GM18505 (cell line): ENCODE results near the gene MADD.

Experiments
- ATAC-seq: cut with Tn5 transposase; IDR thresholded peaks from one replicate; pipeline ENCODE4 v1.9.1; 2021; ENCODE audit not compliant: unreplicated experiment
- POLR2A ChIP-seq: IDR thresholded peaks from 4 replicates; pipeline ENCODE4 v1.6.1; 2011; ENCODE audit warnings: borderline replicate concordance; ENCODE audit not compliant: insufficient read depth, insufficient read length; ENCODE audit errors: extremely low read depth

MADD gene

DNA sequence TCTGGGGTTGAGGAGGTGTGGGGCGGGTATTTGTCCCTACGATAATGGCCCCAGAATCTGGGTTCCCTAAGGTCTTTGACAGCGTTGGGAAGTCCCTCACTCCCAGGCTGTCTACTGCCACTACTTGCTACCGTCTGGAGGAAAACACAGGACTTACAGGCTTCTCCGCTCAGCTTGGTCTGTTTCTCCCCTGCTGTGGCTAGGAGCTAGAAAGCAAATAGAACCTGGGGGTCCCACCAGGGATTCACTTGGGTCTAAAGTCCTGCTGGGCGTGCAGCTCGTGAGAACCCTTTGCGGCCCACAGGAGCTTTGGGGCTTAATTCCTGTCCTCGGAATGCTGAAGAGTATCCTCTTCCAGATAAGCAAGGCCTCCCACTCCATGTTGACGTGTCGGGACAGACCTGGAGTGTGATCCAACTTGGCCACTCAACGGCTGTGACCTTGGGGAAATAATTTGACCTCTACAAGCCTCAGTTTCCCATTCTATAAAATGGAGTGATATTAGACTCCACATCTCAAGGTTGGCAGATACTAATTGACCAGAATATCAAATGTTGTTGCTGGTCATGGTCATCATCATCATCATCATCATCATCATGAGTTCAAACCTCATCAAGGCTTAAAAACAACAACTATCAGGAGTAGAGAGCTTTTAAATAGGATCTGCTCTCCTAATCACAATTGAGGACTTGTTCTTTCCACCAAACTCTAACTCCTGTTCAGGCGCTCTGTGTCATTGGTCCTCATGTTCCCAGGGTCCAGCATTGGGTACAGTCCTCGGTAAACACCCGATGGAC, 84.2 kb downstream of the MADD start:
- no peak for TF ChIP-seq POLR2A
- no peak for ATAC-seq

DNA sequence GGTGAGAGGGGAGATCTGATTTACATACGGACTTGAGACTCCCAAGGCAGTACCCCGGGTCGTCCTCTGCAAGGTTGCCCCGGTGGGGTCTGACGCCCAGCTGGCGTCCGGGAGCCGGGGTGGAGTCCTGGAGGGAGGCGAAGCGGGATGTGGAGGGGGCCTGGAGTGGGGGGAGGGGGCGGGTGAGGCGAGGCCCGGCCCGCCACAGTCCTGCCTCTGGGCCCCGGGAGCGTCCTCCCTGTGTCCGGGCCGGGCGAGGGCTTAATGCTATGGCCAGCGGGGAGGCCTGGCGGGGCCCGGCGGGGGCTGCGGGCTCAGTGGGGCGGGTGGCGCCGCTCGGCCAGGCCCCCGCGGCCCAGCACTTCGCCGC, 85.0 kb downstream of the MADD start:
- no peak for ATAC-seq
- TF ChIP-seq POLR2A, result no peak

DNA sequence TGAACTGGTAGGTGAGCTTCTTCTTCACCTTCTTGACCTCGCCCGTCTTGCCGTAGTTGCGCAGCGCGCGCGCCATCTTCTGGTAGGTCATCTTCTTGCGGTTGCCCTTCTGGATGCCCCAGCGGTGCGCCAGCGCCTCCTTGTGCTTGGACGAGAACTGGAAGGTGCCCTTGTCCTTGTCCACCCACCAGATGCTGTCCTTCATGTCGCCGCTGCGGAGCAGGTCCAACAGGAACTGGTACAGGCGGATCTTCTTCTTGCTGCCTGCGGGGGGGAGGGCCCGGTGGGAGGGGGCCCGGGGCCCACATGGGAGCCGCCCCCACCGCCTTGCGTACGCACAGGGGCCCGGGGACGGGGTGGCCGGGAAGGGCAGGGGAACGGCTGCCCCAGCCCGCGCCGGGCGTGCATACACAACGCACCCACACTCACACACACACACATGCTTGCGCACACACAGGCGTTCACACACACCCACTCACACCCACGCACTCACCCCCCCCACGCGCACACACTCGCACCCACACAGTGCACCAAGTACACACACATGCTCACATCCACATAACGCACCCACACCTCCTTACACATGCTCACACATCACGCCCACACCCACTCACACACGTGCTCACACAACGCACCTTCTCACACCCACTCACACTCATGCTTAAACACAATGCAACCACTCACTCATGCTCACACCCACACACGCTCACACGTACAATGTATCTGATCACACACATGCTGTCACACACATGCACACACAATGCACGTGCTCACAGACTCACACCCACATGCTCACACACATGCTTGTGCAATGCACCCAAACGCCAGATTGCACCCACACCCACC, 85.6 kb downstream of the MADD start:
- TF ChIP-seq POLR2A, result no peak
- no peak for ATAC-seq

DNA sequence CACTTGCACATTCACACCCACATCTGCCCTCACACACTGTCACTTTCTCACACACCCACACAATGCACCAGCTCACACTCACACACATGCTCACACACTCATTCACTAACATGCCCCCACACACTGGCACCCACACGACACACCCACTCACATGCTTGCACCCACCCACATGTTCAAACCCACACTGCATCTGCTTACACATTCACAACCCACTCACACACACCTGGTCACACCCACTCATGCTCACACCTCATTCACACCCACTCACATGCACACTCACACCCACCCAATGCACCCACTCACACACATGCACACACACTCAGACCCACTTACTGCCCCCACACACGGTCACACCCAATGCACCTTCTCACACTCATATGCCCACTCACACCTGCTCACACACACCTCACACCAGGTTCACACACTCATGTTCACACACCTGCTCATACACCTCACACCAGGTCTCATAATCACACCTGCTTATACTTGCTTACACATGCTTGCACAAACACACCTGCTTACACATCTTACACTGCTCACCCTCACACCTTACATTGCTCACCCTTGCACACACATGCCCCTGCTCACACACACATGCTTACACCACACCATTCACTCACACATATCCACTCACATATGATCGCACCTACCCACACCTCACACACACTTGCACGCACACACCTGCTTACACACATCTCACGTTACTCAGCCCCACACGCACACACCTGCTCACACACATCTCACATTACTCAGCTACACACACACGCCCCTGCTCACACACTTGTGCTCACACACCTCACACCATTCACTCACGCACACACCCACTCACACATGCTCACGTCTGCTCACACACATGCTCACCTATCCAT, 86.4 kb downstream of the MADD start:
- no peak for TF ChIP-seq POLR2A
- no peak for ATAC-seq

DNA sequence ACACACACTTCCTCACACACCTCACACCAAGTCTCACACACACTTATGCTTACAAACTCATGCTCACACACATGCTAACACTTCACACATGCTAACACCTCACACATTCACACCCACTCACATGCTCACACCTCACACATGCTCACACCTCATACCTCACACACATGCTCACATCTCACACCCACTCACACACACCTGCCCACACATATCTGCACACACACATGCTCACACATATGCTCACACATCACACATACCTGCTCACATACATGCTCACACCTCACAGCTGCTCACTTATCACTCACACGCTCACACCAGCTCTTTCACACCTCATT, 87.0 kb downstream of the MADD start:
- no peak for TF ChIP-seq POLR2A
- ATAC-seq, result no peak

DNA sequence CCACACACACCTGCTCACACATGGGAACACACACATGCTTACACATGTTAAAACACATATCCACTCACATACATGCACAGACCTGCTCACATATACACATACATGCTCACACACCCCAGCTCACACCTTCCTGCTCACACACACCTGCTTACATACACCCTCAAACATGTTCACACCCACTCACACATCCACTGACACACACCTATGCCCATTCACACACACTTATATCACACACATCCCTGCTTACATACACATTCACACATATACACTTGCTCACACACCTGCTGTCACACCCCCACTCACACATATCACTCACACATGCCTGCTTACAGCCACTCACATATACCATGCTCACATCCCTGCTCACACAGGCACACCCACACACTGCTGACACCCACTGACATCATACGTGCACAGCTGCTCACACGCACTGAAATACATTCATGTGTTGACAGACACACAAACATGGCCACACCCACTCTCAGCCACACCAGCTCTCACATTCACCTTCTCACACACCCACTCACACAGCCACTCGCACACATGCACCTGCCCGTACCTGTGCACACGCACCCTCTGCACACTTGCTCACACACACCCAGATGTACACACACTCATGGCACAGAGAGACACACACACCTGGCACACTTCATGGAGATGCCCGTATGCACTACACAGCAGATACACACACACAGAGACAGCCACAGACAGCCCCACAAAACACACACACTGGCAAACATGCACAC, 88.2 kb downstream of the MADD start:
- ATAC-seq, result no peak
- no peak for TF ChIP-seq POLR2A

DNA sequence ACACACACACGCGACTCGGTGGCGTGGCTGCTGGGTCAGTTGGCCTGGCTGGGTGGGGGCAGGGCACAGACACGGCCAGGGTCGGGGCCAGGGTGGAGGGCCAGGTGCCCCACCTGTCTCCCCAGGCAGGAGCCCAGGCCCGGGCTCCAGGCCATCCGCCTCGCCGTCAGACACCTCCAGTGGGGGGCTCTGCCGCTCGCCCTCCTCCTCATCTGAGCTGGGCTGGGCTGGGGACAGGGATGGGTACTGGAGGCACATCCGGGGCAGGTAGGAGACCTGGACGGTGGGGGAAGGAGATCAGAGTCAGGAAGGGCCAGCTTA, 88.8 kb downstream of the MADD start:
- TF ChIP-seq POLR2A, result no peak
- ATAC-seq, result no peak

DNA sequence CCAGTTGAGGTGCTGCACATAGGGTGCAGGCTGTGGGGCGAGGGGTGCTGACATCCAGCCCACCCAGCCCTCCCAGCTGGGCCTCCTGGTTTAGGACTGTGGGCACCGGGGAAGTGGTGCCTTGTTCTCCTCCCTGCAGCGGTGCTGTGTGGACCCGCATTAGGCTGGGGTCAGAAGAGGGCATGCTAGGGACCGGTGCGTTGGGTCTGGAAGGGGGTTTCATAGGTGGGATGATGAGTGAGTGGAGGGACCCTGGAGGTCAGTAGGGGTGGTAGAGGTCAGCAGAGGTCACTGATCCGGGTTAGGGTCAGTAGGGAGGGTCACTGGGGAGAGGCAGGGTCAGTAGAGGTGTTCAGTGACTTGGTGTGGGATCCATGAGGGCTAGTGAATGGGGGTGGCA, 89.2 kb downstream of the MADD start:
- no peak for ATAC-seq

DNA sequence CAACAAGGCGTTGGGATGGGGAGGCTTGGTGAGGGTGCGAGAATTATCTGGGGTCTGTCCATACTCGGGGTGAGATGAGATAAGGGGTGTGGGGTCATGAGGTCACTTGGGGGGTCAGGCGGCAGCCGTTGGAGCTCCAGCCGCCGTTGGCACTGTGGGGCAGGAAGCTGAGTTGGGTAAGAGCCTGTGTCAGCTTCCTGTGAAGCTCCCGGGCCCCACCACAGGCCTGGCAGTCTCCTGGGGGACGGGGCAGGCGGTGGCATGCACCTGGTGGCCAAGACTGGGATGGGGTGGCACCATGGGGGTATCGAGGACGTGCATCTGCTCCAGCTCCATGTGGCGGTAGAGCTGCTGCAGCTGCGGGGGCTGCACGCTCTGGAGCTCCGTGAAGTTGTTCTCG, 89.7 kb downstream of the MADD start:
- TF ChIP-seq POLR2A, result no peak
- no peak for ATAC-seq

More for the DNA sequence above, 89.2 kb downstream of the MADD start:
- no peak for TF ChIP-seq POLR2A

DNA sequence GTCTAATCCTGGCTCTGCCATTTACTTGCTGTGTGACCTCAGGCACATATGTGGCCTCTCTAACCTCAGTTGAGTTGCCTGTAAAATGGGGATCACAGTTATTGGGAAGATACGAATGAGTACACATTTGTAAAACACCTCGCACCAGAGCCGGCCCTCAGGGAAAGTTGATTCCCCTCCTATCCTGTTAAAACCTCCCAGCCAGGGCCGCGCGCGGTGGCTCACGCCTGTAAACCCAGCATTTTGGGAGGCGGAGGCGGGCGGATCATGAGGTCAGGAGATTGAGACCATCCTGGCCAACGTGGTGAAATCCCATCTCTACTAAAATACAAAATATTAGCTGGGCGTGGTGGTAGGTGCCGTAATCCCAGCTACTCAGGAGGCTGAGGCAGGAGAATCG, 90.4 kb downstream of the MADD start:
- no peak for TF ChIP-seq POLR2A
- ATAC-seq, result no peak

DNA sequence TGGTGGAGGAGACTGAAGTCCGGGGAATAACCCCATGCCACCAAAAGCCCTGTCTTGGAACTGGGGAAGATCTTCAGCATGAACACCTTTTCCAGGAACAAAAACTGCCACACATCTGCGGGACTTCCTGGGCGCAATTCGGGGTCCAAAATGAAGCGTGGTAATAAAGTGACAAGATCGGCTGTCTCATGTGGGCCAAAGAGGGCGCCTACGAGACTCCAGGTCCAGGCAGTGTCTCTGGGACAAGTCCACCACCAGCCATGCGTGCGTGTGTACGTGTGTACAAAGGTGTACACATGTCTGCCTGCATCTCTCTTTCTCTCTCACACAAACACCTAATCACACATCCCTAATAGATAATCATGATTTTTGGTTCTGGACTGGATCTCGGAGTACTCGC, 91.5 kb downstream of the MADD start:
- TF ChIP-seq POLR2A, result no peak
- no peak for ATAC-seq

DNA sequence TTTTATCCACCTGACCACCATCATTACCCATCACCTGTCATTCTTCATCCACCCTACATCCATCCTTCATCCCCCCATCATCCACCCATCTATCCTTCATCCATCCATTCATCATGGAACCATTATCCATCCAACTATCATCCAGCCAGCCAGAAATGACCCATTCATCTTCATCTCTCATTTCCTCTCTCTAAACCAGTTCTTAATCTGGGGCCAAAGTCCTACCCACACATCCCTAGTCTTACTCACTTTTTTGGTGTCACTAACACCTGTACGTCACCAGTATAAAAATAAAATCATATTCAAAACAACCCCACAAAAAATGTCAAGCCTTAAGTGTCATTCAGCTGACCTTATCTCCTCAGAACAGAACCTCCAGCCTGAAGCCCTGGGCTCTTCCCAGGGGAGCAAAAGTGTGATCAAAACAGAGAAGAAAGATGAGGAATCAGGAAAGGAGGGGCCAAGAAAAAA, 96.1 kb downstream of the MADD start:
- TF ChIP-seq POLR2A, result no peak
- no peak for ATAC-seq

DNA sequence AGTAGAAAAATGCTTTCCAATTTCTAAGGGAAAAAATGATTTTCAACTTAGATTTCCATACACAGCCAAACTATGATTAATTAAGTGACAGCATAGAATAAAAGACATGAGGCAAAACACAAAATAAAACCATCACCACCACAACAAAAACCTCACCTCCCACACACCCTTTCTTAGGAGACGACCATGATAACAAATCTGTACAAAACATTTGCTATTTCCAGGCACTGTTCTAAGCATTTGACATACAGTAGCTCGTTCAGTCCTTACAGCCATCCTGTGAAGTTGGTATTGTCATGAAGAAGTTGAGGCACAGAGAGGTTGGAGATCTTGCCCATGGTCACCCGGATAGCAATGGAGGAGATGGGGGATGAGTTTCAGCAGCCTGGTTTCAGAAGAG, 99.7 kb downstream of the MADD start:
- ATAC-seq, result no peak
- TF ChIP-seq POLR2A, result no peak
